Upper lobe of left lung (tissue), 6 donors: ENCODE results near the gene LEMD1. TPM values are rescaled to one million over a fixed set of nuclear protein-coding genes. Genes with fewer than 3 reads are reported as not detected.

ENCODE experiments used
- ATAC-seq, 2 donors: fragments of 200-7000 bp; cut with Tn5 transposase; one replicate each; pipeline ENCODE4 v1.9.1; 2022; ENCODE audit warnings: mild to moderate bottlenecking in 2 of 2, moderate library complexity in 2 of 2; ENCODE audit not compliant: low FRiP score in 2 of 2
- DNase-seq, 2 donors: peaks; one replicate each; pipeline ENCODE4 v3.0.0-alpha.2; 2019 to 2020
- H3K27ac ChIP-seq, 4 donors: fragments of 200-600 bp; sonication (generic); one replicate each; pipeline ENCODE4 v1.5.1; 2016 to 2019
- H3K27me3 ChIP-seq, 4 donors: fragments of 200-600 bp; sonication (generic); one replicate each; pipeline ENCODE4 v1.5.1; 2017 to 2019
- H3K36me3 ChIP-seq, 4 donors: fragments of 200-600 bp; sonication (generic); one replicate each; pipeline ENCODE4 v1.5.1; 2016 to 2019
- H3K4me1 ChIP-seq, 4 donors: fragments of 200-600 bp; sonication (generic); one replicate each; pipeline ENCODE4 v1.5.1; 2018 to 2019
- H3K4me3 ChIP-seq, 4 donors: fragments of 200-600 bp; sonication (generic); one replicate each; pipeline ENCODE4 v1.5.1; 2017 to 2019; ENCODE audit warnings: mild to moderate bottlenecking in 2 of 4, moderate library complexity in 1 of 4
- H3K9me3 ChIP-seq, 4 donors: fragments of 200-600 bp; sonication (generic); one replicate each; pipeline ENCODE4 v1.5.1; 2018 to 2019
- CTCF ChIP-seq, 6 experiments: fragments of 450-650 bp in 4 of 6; fragments of 200-600 bp in 2 of 6; sonication (generic) in 2 of 6; IDR thresholded peaks; one replicate each; pipeline ENCODE4 v1.5.1; 2016 to 2019; ENCODE audit warnings: antibody characterized with exemption in 6 of 6
- EP300 ChIP-seq, 4 donors: sonication (generic); formaldehyde crosslinking; IDR thresholded peaks; one replicate each; pipeline ENCODE4 v1.5.1; 2017; ENCODE audit warnings: antibody characterized with exemption in 4 of 4, control low read depth in 2 of 4
- POLR2A ChIP-seq, 4 donors: fragments of 450-650 bp; IDR thresholded peaks; one replicate each; pipeline ENCODE4 v1.5.1; 2016 to 2017; ENCODE audit warnings: antibody characterized with exemption in 4 of 4, mild to moderate bottlenecking in 2 of 4
- POLR2AphosphoS5 ChIP-seq, 2 donors: sonication (generic); formaldehyde crosslinking; IDR thresholded peaks; one replicate each; pipeline ENCODE4 v1.5.1; 2017; ENCODE audit warnings: antibody characterized with exemption in 2 of 2
- WGBS, 2 donors: methylation state at CpG; one replicate each; pipeline ENCODE4 v1.1.5; 2017 to 2018; 5-methylcytosine and 5-hydroxymethylcytosine counted together
- total RNA-seq, 6 donors: library from RNA; depleted of rRNA in 4 of 6; stranded (reverse); fragments of >200 nt in 4 of 6; gene quantifications; one replicate each; pipeline versions ENCODE4 v1.1.0 to v1.2.1, GENCODE V29; 2016 to 2021
- donor health status: DM: no; HTN: no; CAD: no; lungs with moderate emphysema.
- donor health status: DM: no; HTN: yes; CAD: no; lungs with severe emphysema.

Gene LEMD1
- total RNA-seq, 6 donors from 2014 or later: 1.1 to 14.7 (median 1.7) TPM; not detected in 2

- DNase-seq (no peak), ATAC-seq (no peak)
- no peaks in the 10 kb centered on the region for H3K27me3 ChIP-seq
- no peaks in the 10 kb centered on the region for H3K9me3 ChIP-seq
- peaks cover 3 to 29% (median 26%) of the 10 kb centered on the region in 4 donors for H3K4me1 ChIP-seq
- no peak overlapping the region for H3K4me3 ChIP-seq
- 48 to 54% methylated on average over 9 of the region's 9 CpGs for WGBS, 2 donors
- no peaks in the 10 kb centered on the region for H3K36me3 ChIP-seq
- H3K27ac ChIP-seq: no peak overlapping the region
- no peak for TF ChIP-seq POLR2A (IDR thresholded peaks at IDR 0.05)
- TF ChIP-seq POLR2AphosphoS5 (IDR thresholded peaks at IDR 0.05): no peak
- TF ChIP-seq EP300 (IDR thresholded peaks at IDR 0.05): no peak
- TF ChIP-seq CTCF (IDR thresholded peaks at IDR 0.05): no peak
These were observed 48.6 kb downstream of the LEMD1 start for GRCh38 chr1:205373022-205373797.

- no peak overlapping the region for H3K27ac ChIP-seq
- H3K27me3 ChIP-seq: no peaks in the 10 kb centered on the region
- TF ChIP-seq EP300 (IDR thresholded peaks at IDR 0.05): no peak
- TF ChIP-seq CTCF (IDR thresholded peaks at IDR 0.05): no peak
- no peak for TF ChIP-seq POLR2A (IDR thresholded peaks at IDR 0.05)
- TF ChIP-seq POLR2AphosphoS5 (IDR thresholded peaks at IDR 0.05): no peak
- no peak overlapping the region for H3K4me3 ChIP-seq
- DNase-seq (no peak), ATAC-seq (no peak)
- H3K9me3 ChIP-seq: no peaks in the 10 kb centered on the region
- H3K4me1 ChIP-seq: peaks cover 3 to 29% (median 26%) of the 10 kb centered on the region in 4 donors
- 73 to 80% methylated on average over 11 of the region's 11 CpGs for WGBS, 2 donors
- H3K36me3 ChIP-seq: no peaks in the 10 kb centered on the region
These were observed 49.8 kb downstream of the LEMD1 start for GRCh38 chr1:205371871-205372660.

- Histone ChIP-seq H3K27me3 (no peaks in the 10 kb centered on the region), H3K36me3 (no peaks in the 10 kb centered on the region), H3K9me3 (no peaks in the 10 kb centered on the region), H3K4me1 (peaks cover 3 to 24% (median 21%) of the 10 kb centered on the region in 4 donors), H3K27ac (no peak overlapping the region), H3K4me3 (no peak overlapping the region)
- no peak for TF ChIP-seq EP300 (IDR thresholded peaks at IDR 0.05)
- TF ChIP-seq CTCF (IDR thresholded peaks at IDR 0.05): no peak
- no peak for TF ChIP-seq POLR2AphosphoS5 (IDR thresholded peaks at IDR 0.05)
- no peak for TF ChIP-seq POLR2A (IDR thresholded peaks at IDR 0.05)
- no peak for ATAC-seq
- DNase-seq: no peak
These were observed 51.1 kb downstream of the LEMD1 start for GRCh38 chr1:205370780-205371179.

- Histone ChIP-seq H3K27ac (no peak overlapping the region), H3K9me3 (no peaks in the 10 kb centered on the region), H3K4me1 (peaks cover 3 to 18% (median 17%) of the 10 kb centered on the region in 4 donors)
These were observed 52.1 kb downstream of the LEMD1 start for GRCh38 chr1:205369701-205370123.

More at GRCh38 chr1:205369701-205370123, 52.1 kb downstream of the LEMD1 start:
- no peak for TF ChIP-seq CTCF (IDR thresholded peaks at IDR 0.05)
- TF ChIP-seq EP300 (IDR thresholded peaks at IDR 0.05): no peak
- TF ChIP-seq POLR2A (IDR thresholded peaks at IDR 0.05): no peak
- TF ChIP-seq POLR2AphosphoS5 (IDR thresholded peaks at IDR 0.05): no peak
- DNase-seq (no peak), ATAC-seq (no peak)
- H3K36me3 ChIP-seq: no peaks in the 10 kb centered on the region
- no peaks in the 10 kb centered on the region for H3K27me3 ChIP-seq
- WGBS, 2 donors: 30 to 40% methylated on average over 3 of the region's 3 CpGs
- no peak overlapping the region for H3K4me3 ChIP-seq
